T-helper 17 cell (primary cell): ENCODE data around the gene GPR39. TPM values are rescaled to one million over a fixed set of nuclear protein-coding genes. Genes with fewer than 3 reads are reported as not detected.

Experiments used
- ATAC-seq: fragments of 150-1000 bp; cut with Tn5 transposase; 2 replicates; pipeline ENCODE4 v1.10.0; 2021; ENCODE audit warnings: mild to moderate bottlenecking, moderate library complexity
- DNase-seq, 3 donors: peaks; one replicate each; pipeline versions ENCODE4 v3.0.0 to v3.0.0-alpha.2; 2020 to 2021
- H3K9me3 ChIP-seq: one replicate; pipeline ENCODE4 v1.7.0; 2013; ENCODE audit warnings: low read length, mild to moderate bottlenecking; ENCODE audit not compliant: control insufficient read depth, poor library complexity, severe bottlenecking
- H3K27ac Mint-ChIP-seq: one replicate; pipeline ENCODE4 v1.8.0; 2022; ENCODE audit warnings: mild to moderate bottlenecking, moderate library complexity, mixed read lengths
- H3K27me3 Mint-ChIP-seq: one replicate; pipeline ENCODE4 v1.8.0; 2022; ENCODE audit warnings: mixed read lengths
- H3K36me3 Mint-ChIP-seq: one replicate; pipeline ENCODE4 v1.8.0; 2022; ENCODE audit warnings: low read depth, mixed read lengths
- H3K4me1 Mint-ChIP-seq: one replicate; pipeline ENCODE4 v1.8.0; 2022; ENCODE audit warnings: mild to moderate bottlenecking, mixed read lengths
- H3K4me3 Mint-ChIP-seq: one replicate; pipeline ENCODE4 v1.8.0; 2022; ENCODE audit warnings: mild to moderate bottlenecking, moderate library complexity, mixed read lengths
- total RNA-seq, 4 donors: library from RNA in 2 of 4; stranded (reverse) in 2 of 4; gene quantifications; one replicate each; pipeline ENCODE4 v1.2.3 and lab custom pipeline; 2022 to 2026

The GPR39 gene
- total RNA-seq, 2 donors from 2014 or later, result 0.10 TPM; not detected in 1

DNA sequence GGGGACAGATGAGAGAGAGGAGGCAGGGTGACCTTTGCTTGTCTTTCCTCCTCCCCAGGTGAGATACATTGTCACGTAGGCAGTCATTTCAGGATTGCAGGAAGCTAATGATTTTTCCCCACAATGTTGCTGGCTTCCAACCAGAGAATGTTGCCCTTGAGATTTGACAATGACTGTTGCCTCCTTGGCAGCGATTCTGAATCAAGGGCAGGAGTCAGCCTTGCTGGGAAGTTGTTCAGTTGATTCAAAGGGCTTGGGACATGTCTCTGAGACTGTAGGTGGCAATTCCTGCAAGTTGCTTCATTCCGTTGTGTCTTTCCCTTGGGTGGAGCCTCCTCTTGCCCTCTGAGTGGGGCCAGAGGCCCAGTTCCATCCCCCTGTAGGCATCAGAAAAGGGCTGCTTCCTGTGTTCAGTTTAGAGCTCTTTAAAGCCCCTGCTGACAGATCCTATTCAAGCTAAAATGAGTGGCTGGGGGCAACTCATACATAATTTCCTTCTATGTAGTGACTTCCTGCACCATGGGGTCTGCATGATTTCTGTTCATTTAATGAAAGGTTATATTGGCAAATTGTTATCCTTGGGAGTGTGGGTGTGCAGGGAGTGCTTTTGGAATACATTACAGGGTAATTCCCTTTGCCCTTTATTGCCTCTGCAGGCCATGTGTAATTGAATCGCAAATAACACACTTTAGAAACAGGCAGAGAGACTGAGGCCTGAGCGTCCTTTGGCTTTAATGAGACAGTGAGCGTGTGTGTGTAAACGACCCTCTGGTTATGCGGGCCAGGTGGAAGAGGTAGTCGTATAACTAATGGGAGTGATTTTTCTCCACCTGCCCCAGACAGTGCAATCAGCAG is 52.4 kb downstream of the GPR39 start:
- Mint-ChIP-seq H3K27me3 (no peaks in the 10 kb centered on the region), H3K36me3 (no peaks in the 10 kb centered on the region), H3K4me3 (no peak overlapping the region), H3K4me1 (no peaks in the 10 kb centered on the region), H3K27ac (no peak overlapping the region)
- no peak for ATAC-seq
- DNase-seq, result no peak
- H3K9me3 ChIP-seq, result no peaks in the 10 kb centered on the region

DNA sequence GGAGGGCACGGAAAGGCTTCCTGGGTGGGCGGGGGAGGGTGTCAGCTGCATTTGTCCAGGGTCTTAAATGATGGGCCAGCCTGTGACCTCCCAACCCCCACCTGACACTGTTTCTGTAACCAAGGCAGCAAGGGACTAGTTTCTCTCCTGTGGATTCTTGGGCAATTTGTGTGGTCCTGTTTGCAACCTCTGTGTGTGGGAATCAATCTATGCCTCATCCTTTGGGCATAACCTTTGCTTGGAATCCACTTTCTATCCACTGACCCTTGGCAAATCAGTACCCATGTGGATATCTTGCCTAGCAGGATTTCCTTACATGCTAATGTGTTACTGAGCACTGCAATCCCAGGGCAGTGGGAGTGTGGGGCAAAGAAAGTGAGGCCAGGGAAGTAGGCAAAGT is 54.1 kb downstream of the GPR39 start:
- Mint-ChIP-seq H3K4me3 (no peak overlapping the region), H3K27me3 (no peaks in the 10 kb centered on the region), H3K27ac (no peak overlapping the region), H3K36me3 (no peaks in the 10 kb centered on the region), H3K4me1 (no peaks in the 10 kb centered on the region)
- ATAC-seq (no peak), DNase-seq (no peak)
- no peaks in the 10 kb centered on the region for H3K9me3 ChIP-seq

- ATAC-seq (no peak), DNase-seq (no peak)
- no peaks in the 10 kb centered on the region for H3K4me1 Mint-ChIP-seq
- no peak overlapping the region for H3K27ac Mint-ChIP-seq
- no peaks in the 10 kb centered on the region for H3K27me3 Mint-ChIP-seq
- no peaks in the 10 kb centered on the region for H3K36me3 Mint-ChIP-seq
- H3K9me3 ChIP-seq, result peaks cover 3% of the 10 kb centered on the region
- no peak overlapping the region for H3K4me3 Mint-ChIP-seq
Observed at GRCh38 chr2:132473174-132473883, 56.7 kb downstream of the GPR39 start.

- no peaks in the 10 kb centered on the region for H3K4me1 Mint-ChIP-seq
- no peak overlapping the region for H3K27ac Mint-ChIP-seq
- no peaks in the 10 kb centered on the region for H3K27me3 Mint-ChIP-seq
- no peak for ATAC-seq
- peaks cover 3% of the 10 kb centered on the region for H3K9me3 ChIP-seq
- DNase-seq, result no peak
- H3K4me3 Mint-ChIP-seq, result no peak overlapping the region
- no peaks in the 10 kb centered on the region for H3K36me3 Mint-ChIP-seq
Observed at GRCh38 chr2:132475615-132476014, 59.0 kb downstream of the GPR39 start.

- Mint-ChIP-seq H3K36me3 (no peaks in the 10 kb centered on the region), H3K4me3 (no peak overlapping the region), H3K27ac (no peak overlapping the region), H3K27me3 (no peaks in the 10 kb centered on the region), H3K4me1 (no peaks in the 10 kb centered on the region)
- peaks cover 3% of the 10 kb centered on the region for H3K9me3 ChIP-seq
- no peak for ATAC-seq
- DNase-seq, result no peak
Observed at GRCh38 chr2:132477436-132477835, 60.8 kb downstream of the GPR39 start.

GRCh38 chr2:132477962-132478361 is 61.4 kb downstream of the GPR39 start:
- peaks cover 3% of the 10 kb centered on the region for H3K9me3 ChIP-seq
- H3K4me1 Mint-ChIP-seq, result no peaks in the 10 kb centered on the region
- H3K27ac Mint-ChIP-seq, result no peak overlapping the region
- ATAC-seq, result no peak
- DNase-seq, result no peak
- H3K4me3 Mint-ChIP-seq, result no peak overlapping the region
- H3K27me3 Mint-ChIP-seq, result no peaks in the 10 kb centered on the region
- H3K36me3 Mint-ChIP-seq, result no peaks in the 10 kb centered on the region

DNA sequence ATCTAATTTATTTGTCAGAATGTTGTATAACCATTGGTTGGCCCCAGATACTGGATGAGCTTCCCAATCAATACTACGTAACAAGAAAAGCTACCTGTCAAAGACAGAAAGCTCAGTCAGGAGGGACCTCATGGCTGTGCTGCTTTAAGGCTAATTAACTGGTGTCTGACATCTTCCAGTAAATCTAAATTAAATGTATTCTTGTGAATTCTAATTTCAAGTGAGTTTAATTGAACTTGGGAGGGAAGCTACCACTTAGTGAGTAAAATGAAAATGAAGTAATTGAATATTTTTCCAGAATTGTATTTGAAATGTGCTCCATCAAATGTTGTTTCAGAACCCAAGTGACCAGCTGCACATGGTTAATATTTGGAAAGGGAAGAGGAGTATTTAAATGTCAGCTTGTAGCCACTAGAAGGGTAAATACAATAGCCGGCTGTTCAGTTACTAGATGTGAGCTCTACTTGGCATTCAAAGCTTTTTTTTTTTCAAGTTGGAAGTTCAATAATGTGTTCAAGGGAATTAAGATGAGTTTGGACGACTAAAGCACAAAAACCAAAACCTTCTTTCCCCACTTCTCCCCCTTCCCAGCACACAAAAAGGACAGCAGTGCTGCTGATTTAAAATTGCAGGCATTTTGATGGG is 62.0 kb downstream of the GPR39 start:
- no peaks in the 10 kb centered on the region for H3K4me1 Mint-ChIP-seq
- no peak overlapping the region for H3K4me3 Mint-ChIP-seq
- no peaks in the 10 kb centered on the region for H3K27me3 Mint-ChIP-seq
- no peak overlapping the region for H3K27ac Mint-ChIP-seq
- peaks cover 3% of the 10 kb centered on the region for H3K9me3 ChIP-seq
- H3K36me3 Mint-ChIP-seq, result no peaks in the 10 kb centered on the region
- no peak for ATAC-seq
- no peak for DNase-seq

GRCh38 chr2:132479155-132479554 is 62.5 kb downstream of the GPR39 start:
- no peaks in the 10 kb centered on the region for H3K36me3 Mint-ChIP-seq
- DNase-seq (no peak), ATAC-seq (no peak)
- no peak overlapping the region for H3K27ac Mint-ChIP-seq
- no peak overlapping the region for H3K4me3 Mint-ChIP-seq
- no peaks in the 10 kb centered on the region for H3K27me3 Mint-ChIP-seq
- H3K4me1 Mint-ChIP-seq, result no peaks in the 10 kb centered on the region
- peaks cover 3% of the 10 kb centered on the region for H3K9me3 ChIP-seq

GRCh38 chr2:132482821-132483220 is 66.2 kb downstream of the GPR39 start:
- no peaks in the 10 kb centered on the region for H3K4me1 Mint-ChIP-seq
- no peaks in the 10 kb centered on the region for H3K36me3 Mint-ChIP-seq
- H3K4me3 Mint-ChIP-seq, result no peak overlapping the region
- no peaks in the 10 kb centered on the region for H3K27me3 Mint-ChIP-seq
- no peaks in the 10 kb centered on the region for H3K9me3 ChIP-seq
- no peak overlapping the region for H3K27ac Mint-ChIP-seq
- no peak for DNase-seq
- ATAC-seq, result no peak

- H3K4me3 Mint-ChIP-seq, result no peak overlapping the region
- DNase-seq, result no peak
- ATAC-seq, result no peak
- no peaks in the 10 kb centered on the region for H3K9me3 ChIP-seq
- H3K4me1 Mint-ChIP-seq, result no peaks in the 10 kb centered on the region
- no peak overlapping the region for H3K27ac Mint-ChIP-seq
- H3K27me3 Mint-ChIP-seq, result no peaks in the 10 kb centered on the region
- H3K36me3 Mint-ChIP-seq, result no peaks in the 10 kb centered on the region
Observed at GRCh38 chr2:132484144-132484543, 67.5 kb downstream of the GPR39 start.

DNA sequence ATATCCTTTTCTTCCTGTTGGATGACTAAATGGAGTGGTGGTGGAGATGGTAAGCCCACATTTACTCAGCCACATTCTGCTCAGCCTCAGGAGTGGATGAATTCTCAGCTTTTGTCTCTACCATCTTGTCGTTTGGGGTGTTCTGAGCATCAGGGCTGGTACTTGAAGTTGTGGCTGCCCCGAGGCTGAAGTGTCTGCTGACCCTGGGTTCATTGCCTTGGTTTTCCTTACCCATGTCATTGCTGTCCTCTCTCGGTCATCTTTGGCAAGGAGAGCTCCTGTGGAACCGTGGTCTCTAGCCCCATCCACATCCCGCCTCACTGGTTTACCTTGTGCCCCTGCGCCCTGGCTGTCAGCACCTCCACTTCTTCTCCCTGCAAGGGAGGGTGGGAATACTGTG is 71.9 kb downstream of the GPR39 start:
- Mint-ChIP-seq H3K4me3 (no peak overlapping the region), H3K27me3 (no peaks in the 10 kb centered on the region), H3K36me3 (no peaks in the 10 kb centered on the region), H3K4me1 (no peaks in the 10 kb centered on the region), H3K27ac (no peak overlapping the region)
- no peaks in the 10 kb centered on the region for H3K9me3 ChIP-seq
- no peak for ATAC-seq
- no peak for DNase-seq

DNA sequence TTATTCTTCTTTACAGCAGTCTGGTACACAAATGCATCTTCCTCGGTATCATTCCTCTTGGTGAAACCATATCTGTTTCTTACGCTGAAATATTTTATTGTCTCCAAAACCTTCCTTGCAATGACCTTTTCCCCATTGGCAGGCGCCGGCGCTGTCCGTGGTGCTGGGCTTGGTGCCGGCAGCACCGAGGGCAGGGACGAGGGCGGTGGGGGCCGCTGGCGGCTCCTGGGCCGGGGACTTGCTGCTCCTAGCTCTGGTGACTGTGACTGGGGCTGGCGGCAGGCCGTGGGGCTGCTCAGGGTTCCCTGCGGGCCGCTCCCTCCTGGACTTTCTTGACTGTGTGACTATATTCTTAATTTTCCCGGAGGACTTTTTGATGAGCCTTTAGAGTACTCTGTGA is 72.5 kb downstream of the GPR39 start:
- ATAC-seq (no peak), DNase-seq (no peak)
- no peaks in the 10 kb centered on the region for H3K4me1 Mint-ChIP-seq
- H3K4me3 Mint-ChIP-seq, result no peak overlapping the region
- no peak overlapping the region for H3K27ac Mint-ChIP-seq
- H3K9me3 ChIP-seq, result no peaks in the 10 kb centered on the region
- H3K36me3 Mint-ChIP-seq, result no peaks in the 10 kb centered on the region
- no peaks in the 10 kb centered on the region for H3K27me3 Mint-ChIP-seq

- Mint-ChIP-seq H3K27me3 (no peaks in the 10 kb centered on the region), H3K36me3 (no peaks in the 10 kb centered on the region), H3K27ac (no peak overlapping the region), H3K4me1 (no peaks in the 10 kb centered on the region), H3K4me3 (no peak overlapping the region)
- ATAC-seq, result no peak
- H3K9me3 ChIP-seq, result no peaks in the 10 kb centered on the region
- DNase-seq, result no peak
Observed at GRCh38 chr2:132495881-132496280, 79.3 kb downstream of the GPR39 start.
